NCI-H1417 treated with DMSO at 0.1 percent for 48 hours (cell line): Measurements from ENCODE around the gene CIC.
"Not testable (repeated sequence)": the region's sequence is repeated elsewhere in the genome, so short reads cannot be mapped to it uniquely, and the experiment has no call there.

Experiments used
- DNase-seq: peaks from one replicate; lab custom pipeline; 2025; lab: John Stamatoyannopoulos, UW

Gene CIC

GRCh38 chr19:42313096-42313839 lies 44.2 kb downstream of the CIC start, which contains the start of gene TMEM145:
Gene TMEM145, plus strand, starts transcription at chr19:42313309. Its CDS starts 68 bp downstream, at chr19:42313377.
- DNase-seq = no peak

GRCh38 chr19:42313840-42314755 lies 45.0 kb downstream of the CIC start:
- DNase-seq = no peak

GRCh38 chr19:42315024-42315423 lies 46.0 kb downstream of the CIC start:
- no peak for DNase-seq

- DNase-seq = no peak
Measured at GRCh38 chr19:42316223-42317211, 47.5 kb downstream of the CIC start.

- DNase-seq = no peak
Measured at GRCh38 chr19:42317535-42317934, 48.5 kb downstream of the CIC start.

GRCh38 chr19:42322305-42322704 lies 53.3 kb downstream of the CIC start:
- DNase-seq = no peak

- DNase-seq = no peak
Measured at GRCh38 chr19:42323473-42323851, 54.4 kb downstream of the CIC start.

- no peak for DNase-seq
Measured at GRCh38 chr19:42323852-42324654, 55.0 kb downstream of the CIC start.

GRCh38 chr19:42324655-42325307 lies 55.7 kb downstream of the CIC start:
- no peak for DNase-seq

- DNase-seq = peak; percentile 94
Measured at GRCh38 chr19:42325308-42325895, 56.4 kb downstream of the CIC start, which contains the start of gene MEGF8. Gene MEGF8, plus strand, starts transcription at chr19:42325635. Its CDS starts 609 bp downstream, at chr19:42326244.

GRCh38 chr19:42325896-42326771 lies 57.1 kb downstream of the CIC start:
- no peak for DNase-seq

- no peak for DNase-seq
Measured at GRCh38 chr19:42326969-42327368, 57.9 kb downstream of the CIC start.

- no peak for DNase-seq
Measured at GRCh38 chr19:42327381-42327780, 58.3 kb downstream of the CIC start.

GRCh38 chr19:42328106-42328505 lies 59.1 kb downstream of the CIC start:
- no peak for DNase-seq

- no peak for DNase-seq
Measured at GRCh38 chr19:42328854-42329253, 59.8 kb downstream of the CIC start.

- DNase-seq = no peak
Measured at GRCh38 chr19:42330241-42330711, 61.2 kb downstream of the CIC start.

GRCh38 chr19:42331333-42331732 lies 62.3 kb downstream of the CIC start:
- not testable (repeated sequence) for DNase-seq

- DNase-seq = no peak
Measured at GRCh38 chr19:42332059-42332458, 63.0 kb downstream of the CIC start.

- DNase-seq = no peak
Measured at GRCh38 chr19:42333018-42333417, 64.0 kb downstream of the CIC start.
